ENCODE data around the gene LMNTD1.

DNA sequence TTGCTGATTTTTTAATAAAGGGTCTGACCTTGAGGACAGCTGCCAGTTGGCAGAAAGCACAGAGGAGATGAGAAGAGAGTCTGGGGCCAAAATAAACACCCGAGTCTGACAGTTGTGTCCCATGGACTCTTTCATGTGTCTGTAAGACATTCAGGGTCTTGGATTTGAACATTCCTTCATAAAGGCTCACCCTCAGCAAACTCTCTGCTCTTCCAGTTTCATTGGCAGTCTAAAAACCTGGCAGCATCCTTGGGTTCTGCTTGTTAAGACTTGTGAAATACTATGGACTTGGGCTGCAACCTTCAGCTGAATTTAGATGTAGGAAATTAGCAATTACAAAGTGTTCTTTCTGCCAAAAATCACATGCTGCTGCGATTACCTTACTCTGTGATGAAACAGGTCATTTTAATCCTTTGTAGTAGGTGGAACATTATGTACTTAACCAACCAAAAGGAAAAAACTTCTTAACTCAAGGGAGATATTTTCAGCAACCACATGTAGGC, 32.0 kb upstream of the LMNTD1 start:
- TF ChIP-seq, protein P1, sequence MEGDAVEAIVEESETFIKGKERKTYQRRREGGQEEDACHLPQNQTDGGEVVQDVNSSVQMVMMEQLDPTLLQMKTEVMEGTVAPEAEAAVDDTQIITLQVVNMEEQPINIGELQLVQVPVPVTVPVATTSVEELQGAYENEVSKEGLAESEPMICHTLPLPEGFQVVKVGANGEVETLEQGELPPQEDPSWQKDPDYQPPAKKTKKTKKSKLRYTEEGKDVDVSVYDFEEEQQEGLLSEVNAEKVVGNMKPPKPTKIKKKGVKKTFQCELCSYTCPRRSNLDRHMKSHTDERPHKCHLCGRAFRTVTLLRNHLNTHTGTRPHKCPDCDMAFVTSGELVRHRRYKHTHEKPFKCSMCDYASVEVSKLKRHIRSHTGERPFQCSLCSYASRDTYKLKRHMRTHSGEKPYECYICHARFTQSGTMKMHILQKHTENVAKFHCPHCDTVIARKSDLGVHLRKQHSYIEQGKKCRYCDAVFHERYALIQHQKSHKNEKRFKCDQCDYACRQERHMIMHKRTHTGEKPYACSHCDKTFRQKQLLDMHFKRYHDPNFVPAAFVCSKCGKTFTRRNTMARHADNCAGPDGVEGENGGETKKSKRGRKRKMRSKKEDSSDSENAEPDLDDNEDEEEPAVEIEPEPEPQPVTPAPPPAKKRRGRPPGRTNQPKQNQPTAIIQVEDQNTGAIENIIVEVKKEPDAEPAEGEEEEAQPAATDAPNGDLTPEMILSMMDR (IDR thresholded peaks at IDR 0.05), result no peak
- no peak for TF ChIP-seq POLR2A (IDR thresholded peaks at IDR 0.05)
